OCI-LY7 (cell line): ENCODE measurements around the gene ASIC3.

Source experiments
- CTCF ChIP-seq: fragments of 200-600 bp; sonication (generic); conservative IDR thresholded peaks from 2 replicates; pipeline ENCODE4 v1.5.1; 2014; ENCODE audit warnings: mild to moderate bottlenecking, antibody characterized with exemption, low read length, moderate library complexity, mixed read lengths
- EZH2phosphoT487 ChIP-seq: fragments of 200-600 bp; sonication (generic); IDR thresholded peaks from 2 replicates; pipeline ENCODE4 v1.6.1; 2018; ENCODE audit warnings: low read depth, borderline replicate concordance, mild to moderate bottlenecking, mixed run types, antibody characterized with exemption, low read length, moderate library complexity, mixed read lengths

GRCh38 chr7:151075662-151075971 is 27.3 kb downstream of the ASIC3 start:
- no peak for TF ChIP-seq EZH2phosphoT487
- no peak for TF ChIP-seq CTCF
